Epithelial cell of esophagus (primary cell): Measurements from ENCODE around the gene OPN1SW.
A peak's percentile ranks its signal among the peaks of the same experiment; 100 is the strongest.

Experiments
- DNase-seq: peaks from one replicate; pipeline ENCODE4 v3.0.0; 2010; ENCODE audit warnings: low read depth
- H3K4me3 ChIP-seq: 2 replicates; pipeline ENCODE4 v1.5.1; 2011; ENCODE audit warnings: mild to moderate bottlenecking, low read length, control low read depth
- CTCF ChIP-seq: IDR thresholded peaks from 2 replicates; pipeline ENCODE4 v1.5.1; 2011; ENCODE audit warnings: low read depth, mild to moderate bottlenecking, low read length, control low read depth, inconsistent platforms; ENCODE audit not compliant: insufficient read depth; ENCODE audit errors: missing control alignments

Gene OPN1SW

GRCh38 chr7:128801667-128802418, 26.2 kb upstream of the OPN1SW start:
- no peak for TF ChIP-seq CTCF
- no peak for DNase-seq
- H3K4me3 ChIP-seq, result no peak overlapping the region

GRCh38 chr7:128801003-128801402, 25.4 kb upstream of the OPN1SW start:
- TF ChIP-seq CTCF, result no peak

GRCh38 chr7:128800567-128800966, 25.0 kb upstream of the OPN1SW start:
- TF ChIP-seq CTCF, result no peak
- no peak for DNase-seq
- no peak overlapping the region for H3K4me3 ChIP-seq

More at GRCh38 chr7:128801003-128801402, 25.4 kb upstream of the OPN1SW start:
- no peak for DNase-seq
- H3K4me3 ChIP-seq, result no peak overlapping the region

GRCh38 chr7:128799451-128799850, 23.9 kb upstream of the OPN1SW start:
- no peak for TF ChIP-seq CTCF
- H3K4me3 ChIP-seq, result no peak overlapping the region
- DNase-seq, result no peak

GRCh38 chr7:128796327-128796726, 20.7 kb upstream of the OPN1SW start:
- no peak overlapping the region for H3K4me3 ChIP-seq
- DNase-seq, result peak; percentile 42
- no peak for TF ChIP-seq CTCF

- no peak for DNase-seq
- no peak for TF ChIP-seq CTCF
- H3K4me3 ChIP-seq, result no peak overlapping the region
Observed at GRCh38 chr7:128795129-128795528, 19.5 kb upstream of the OPN1SW start.

GRCh38 chr7:128794436-128794835, 18.8 kb upstream of the OPN1SW start:
- DNase-seq, result no peak
- H3K4me3 ChIP-seq, result no peak overlapping the region
- no peak for TF ChIP-seq CTCF
